ELF-1 (cell line): ENCODE measurements around the gene CPA5.

Source experiments
- DNase-seq: peaks from one replicate; pipeline ENCODE4 v3.0.0-alpha.2; 2016; ENCODE audit warnings: low read depth, low spot score

Gene CPA5

DNA sequence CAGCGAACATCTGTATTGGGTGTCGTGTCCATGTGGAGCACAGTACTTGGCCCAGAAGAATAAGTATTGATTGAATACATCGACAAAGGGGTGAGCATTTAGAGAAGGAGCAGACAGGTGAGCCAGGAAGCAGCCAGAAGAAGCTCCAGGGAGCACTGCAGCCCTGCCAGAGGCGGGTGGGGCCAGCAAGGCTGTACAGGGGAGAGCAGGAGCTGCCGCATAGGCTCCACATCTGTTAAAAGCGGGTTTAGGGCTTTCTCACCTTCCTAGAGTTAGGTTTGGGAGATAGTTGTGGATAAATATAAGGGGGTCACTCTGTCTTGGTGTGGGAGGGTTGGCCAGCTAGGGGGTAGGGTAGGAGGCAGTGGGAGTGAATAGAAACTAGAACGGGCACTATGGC, 34.4 kb downstream of the CPA5 start:
- DNase-seq = no peak

DNA sequence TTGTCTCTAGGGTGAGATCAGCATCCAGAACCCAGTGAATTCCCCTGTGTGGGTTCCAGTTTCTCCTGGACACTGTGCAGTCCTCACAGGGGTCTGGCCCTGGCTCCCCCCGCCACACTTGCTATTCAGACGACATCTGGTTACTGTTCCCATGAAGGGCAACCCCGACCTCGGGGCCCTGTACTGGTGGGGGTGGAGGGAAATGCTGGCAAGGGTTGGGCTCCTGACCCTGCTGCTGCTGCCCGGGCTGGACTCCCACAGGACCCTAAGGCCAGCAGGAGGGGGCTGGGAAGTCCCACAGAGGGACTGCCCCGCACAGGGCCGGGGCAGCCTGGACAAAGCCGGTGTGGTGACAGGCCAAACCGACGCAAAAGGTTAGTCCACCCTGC, 34.9 kb downstream of the CPA5 start:
- DNase-seq = peak; percentile 27

DNA sequence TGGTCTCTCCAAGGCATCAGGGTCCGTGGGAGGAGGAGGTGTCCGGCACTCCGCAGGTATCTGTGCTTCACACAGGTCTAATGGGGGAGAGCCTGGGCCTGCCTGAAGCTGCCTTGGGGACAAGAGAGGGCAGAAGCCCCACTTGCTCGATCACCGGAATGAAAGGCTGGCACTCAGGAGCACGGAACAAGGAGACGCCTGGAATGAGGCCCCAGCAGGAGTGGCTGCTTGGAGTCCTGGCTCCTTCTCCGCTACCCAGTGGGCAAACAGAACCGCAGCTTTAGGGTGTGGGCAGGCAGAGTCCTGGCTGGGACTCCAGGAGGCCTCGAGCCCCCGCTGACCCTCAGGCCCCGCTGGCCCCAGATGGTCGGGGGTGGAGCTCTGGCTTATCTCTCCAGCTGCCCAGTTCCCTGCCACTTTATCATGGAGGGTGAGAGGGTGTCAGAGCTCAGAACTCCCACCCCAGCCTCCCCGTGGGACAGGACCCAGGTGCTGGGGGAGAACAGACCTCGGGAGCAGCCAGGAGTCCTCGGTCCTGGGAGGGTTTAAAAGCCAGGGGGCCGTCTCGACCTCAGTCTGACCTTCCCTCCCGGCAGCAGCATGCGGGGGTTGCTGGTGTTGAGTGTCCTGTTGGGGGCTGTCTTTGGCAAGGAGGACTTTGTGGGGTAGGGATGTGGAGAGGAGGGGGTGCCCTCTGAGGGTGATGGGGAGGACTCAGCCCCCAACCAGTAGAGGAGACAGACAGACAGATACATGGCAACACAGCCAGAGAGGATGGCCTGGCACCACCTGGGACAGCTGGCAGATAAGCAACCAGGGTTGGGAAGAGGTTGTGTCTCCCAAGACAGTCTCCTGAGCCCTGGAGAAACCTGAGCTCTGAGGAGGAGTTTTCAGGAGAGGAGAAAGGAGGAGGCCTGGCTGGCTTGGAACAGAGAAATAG, 35.6 kb downstream of the CPA5 start, which contains the start of gene CPA1:
Gene CPA1, plus strand, starts transcription at position 574 of the 940 bp plus-strand sequence. Its CDS starts 27 bp downstream, at position 601.
- peak; percentile 49 for DNase-seq

DNA sequence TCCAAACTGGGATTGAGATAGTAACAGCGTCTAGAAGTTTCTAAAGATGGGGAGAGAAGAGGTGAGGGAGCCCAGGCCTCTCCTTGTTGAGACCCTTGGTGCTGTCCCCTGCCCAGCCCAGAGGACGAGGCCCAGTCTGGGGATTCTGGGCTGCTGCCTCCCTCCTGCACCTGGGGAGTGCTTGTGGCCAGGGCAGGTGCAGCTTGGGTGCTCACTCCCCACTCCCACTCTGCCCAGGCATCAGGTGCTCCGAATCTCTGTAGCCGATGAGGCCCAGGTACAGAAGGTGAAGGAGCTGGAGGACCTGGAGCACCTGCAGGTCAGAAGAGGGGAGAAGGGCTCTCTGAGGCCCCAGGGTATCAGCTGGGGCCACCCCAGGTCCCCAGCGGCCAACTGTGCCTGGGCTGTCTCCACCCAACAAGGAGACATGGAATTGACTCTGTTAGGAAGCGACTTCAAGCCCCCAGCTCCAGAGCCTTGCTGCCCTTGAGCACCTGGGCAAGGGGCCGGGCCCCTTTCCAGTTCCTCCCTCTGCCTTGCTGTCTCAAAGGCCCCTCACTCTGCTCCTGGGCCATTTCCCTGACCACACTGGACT, 36.3 kb downstream of the CPA5 start:
- no peak for DNase-seq

DNA sequence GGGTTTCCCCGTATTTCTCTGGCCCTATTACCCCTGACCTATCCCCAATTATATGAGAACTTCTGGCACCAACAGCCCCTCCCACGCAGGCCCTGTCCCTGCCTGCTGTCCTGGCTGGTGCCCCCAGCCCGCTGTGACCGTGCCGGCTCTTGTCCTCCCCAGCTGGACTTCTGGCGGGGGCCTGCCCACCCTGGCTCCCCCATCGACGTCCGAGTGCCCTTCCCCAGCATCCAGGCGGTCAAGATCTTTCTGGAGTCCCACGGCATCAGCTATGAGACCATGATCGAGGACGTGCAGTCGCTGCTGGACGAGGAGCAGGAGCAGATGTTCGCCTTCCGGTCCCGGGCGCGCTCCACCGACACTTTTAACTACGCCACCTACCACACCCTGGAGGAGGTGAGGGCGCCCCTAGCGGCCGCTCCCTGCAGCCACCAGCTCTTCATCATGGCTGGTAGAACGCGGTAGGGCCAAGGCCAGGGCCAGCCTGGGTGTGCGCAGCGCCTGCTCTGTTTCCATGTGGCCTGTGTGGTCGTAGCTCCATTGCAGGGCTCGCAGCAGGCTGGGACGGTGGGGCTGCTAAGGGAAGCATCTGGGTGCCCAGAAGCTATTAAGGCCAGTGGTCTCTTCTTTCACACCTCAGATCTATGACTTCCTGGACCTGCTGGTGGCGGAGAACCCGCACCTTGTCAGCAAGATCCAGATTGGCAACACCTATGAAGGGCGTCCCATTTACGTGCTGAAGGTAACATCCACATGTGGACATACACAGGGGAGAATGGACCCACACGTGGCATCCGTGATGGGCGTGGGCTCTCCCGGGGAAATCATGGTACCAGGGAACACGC, 37.1 kb downstream of the CPA5 start:
- DNase-seq = peak; percentile 59

DNA sequence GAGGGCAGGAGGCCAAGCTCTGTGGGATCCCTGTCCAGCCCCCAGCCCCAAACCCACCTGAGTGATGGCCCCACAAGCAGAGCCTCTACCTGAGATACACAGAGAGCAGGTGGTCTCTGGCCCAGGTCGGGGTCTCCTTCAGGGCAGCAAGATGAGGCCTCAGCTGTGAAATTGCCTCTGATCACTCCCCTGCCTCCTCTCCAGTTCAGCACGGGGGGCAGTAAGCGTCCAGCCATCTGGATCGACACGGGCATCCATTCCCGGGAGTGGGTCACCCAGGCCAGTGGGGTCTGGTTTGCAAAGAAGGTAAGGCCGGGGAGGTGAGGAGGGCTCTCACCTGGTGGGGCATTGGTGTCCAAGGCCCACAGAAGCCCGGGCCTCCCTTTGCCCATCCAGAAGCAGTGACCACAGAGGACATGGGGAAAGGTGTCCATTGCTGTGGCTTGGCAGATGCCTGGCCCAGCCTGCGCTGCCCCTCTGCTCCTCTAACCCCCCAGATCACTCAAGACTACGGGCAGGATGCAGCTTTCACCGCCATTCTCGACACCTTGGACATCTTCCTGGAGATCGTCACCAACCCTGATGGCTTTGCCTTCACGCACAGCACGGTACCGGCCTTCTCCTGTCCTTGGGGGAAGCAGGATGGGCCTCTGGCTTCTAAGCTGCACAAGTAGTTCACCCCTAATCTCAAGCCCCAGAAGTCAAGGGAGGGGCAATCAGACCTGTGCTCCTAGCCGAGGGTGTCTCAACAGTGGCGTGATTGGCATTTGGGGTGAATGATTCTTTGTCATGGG, 38.8 kb downstream of the CPA5 start:
- no peak for DNase-seq

DNA sequence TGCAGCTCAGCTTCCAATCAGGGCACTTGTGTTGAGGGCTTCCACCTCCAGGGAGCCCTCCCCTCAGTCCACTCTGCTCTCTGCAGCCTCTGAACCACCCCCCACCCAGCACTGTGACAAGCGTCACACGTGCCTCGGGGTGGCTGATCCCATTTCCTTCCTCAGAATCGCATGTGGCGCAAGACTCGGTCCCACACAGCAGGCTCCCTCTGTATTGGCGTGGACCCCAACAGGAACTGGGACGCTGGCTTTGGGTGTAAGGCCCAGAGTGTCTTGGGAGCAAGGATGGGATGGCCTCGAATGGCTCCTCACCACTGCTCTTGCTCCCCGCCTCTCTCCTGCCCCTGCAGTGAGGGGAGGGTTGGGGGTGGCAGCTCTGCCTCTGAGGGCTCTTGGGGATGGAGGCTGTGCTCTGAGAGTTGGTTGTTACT, 39.8 kb downstream of the CPA5 start:
- DNase-seq = no peak

DNA sequence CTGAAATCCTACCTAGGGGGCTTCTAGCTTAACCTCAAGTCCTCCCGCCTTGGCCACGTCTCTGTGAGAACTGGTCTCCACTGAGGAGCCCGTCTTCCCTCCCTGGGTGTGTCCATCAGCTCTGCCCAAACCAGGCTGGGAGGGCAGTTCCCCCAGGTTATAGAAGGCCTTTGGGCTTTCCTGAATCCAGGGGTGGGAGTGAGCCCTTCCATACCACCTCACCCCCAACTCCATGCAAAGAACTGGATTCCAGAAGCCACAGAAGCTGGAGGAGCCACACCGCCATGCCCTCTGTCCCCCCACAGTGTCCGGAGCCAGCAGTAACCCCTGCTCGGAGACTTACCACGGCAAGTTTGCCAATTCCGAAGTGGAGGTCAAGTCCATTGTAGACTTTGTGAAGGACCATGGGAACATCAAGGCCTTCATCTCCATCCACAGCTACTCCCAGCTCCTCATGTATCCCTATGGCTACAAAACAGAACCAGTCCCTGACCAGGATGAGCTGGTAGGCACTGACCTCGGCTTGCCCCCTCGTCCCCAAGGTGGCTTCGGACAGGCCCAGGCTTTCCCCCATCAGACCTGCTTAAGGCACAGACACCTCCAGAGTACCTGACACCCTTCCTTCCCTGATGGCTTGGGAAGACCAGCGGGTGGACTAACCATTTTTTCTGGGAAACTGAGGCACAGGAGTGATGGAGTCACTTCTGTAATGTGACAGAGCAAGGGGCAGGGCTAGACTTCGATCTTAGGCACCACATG, 40.4 kb downstream of the CPA5 start:
- no peak for DNase-seq

DNA sequence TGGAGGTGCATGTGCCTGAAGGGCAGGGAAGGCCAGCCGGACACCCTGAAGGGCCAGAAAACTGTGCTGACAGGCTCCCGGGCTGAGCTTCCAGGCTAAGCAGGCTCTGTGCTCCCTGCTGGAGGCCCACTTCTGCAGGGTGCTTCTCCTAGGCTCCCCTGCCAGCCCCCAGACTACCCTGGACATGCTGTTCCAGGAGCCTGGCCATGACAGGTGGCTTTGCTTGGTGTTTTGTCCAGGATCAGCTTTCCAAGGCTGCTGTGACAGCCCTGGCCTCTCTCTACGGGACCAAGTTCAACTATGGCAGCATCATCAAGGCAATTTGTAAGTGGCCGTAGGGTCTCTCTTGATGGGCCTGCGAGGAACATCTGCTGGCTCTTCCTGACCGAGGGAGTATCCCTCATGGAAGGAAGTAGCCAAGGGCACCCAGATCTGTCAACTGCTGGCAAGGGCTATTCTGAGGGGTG, 41.0 kb downstream of the CPA5 start:
- DNase-seq = no peak

DNA sequence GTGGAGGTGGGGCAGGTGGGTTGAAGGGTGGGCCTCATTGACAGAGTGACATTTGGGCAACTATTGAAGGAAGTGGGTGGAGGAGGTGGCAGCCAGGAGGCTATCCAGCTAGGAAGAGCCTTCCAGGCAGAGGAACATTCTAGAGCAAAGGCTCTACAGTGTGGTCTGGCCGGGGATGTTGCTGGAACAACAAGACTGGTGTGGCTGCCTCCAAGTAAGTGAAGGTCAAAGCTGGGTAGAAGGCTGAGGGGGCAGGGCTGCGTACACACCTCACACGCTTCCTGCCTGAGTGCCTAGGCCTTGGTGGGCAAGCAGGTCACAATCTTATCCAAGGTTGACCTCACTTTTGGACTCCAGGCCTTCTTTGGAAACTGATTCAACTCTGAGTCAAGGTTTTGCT, 42.3 kb downstream of the CPA5 start:
- no peak for DNase-seq

DNA sequence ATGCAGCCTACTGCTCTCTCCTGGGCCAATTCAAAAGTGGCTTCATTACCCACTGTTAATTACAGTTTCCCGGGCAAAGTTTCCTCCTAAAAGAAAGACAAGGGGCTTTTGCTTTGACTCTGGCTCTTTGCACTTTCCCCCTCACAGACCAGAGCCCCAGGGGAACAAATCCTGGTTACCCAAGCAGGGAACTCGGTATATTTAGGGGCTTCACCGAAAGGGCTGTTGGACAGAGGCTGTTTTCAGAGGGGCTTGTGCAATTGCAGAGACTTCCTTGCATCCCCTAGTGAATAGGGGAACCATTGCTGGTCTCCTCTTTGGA, 42.7 kb downstream of the CPA5 start:
- DNase-seq = no peak

DNA sequence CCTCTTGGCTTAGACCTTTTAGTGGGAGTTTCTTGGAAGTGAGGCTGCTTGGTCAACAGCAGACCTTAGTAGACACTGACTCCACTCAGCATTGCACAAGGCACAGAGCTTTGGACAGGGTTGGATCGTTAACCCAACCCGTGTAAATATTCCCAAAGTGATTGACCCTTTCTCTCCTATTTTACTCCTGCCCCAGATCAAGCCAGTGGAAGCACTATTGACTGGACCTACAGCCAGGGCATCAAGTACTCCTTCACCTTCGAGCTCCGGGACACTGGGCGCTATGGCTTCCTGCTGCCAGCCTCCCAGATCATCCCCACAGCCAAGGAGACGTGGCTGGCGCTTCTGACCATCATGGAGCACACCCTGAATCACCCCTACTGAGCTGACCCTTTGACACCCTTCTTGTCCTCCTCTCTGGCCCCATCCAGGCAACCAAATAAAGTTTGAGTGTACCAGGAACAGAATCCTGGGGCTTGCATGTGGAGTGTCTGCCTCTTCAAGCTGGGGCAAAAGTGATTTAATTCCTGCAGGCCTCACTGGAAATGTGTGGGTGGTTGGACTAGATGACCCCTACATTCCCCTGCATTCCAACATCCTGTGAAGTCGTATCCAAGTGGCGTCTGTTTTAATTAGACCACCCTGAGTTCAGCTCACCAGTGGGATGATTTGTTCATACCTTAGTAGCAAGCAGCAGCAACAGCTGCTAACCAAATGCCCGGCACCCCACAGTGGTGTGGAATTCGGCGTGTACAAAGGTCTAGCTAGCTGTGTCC, 43.2 kb downstream of the CPA5 start:
- no peak for DNase-seq

DNA sequence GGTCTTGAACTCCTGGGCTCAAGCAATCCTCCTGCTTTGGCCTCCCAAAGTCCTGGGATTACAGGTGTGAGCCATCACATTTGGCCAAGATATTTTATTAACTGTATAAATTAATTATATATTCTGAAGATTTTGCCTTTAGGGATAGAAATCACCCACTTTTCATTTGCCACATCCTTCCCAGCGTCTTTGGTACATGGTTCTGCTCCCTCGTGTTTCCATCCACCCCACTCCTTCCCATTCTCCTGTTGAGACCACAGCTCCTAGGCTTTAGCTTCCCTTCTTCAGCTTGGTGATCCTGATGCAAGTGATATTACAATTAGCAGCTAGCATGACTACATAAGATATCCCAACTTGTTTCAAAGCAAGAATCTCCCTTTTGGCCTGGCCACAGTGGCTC, 44.1 kb downstream of the CPA5 start:
- DNase-seq = no peak

DNA sequence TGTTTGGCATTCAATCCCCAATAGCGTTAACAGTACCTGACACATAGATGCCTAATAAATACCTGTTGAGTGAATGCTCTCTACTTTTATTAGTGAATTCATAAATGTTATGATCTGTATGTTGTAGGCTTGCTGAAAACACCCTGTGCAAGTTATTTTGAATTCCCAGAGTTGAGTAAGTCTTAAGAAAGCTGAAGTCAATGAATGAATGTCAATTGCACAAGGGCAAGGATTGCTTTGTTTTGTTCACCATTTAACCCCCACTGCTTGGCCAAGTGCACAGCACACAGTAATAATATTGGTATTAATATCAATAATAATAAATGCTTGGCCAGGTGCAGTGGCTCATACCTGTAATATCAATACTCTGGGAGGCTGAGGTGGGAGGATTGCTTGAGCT, 45.9 kb downstream of the CPA5 start:
- DNase-seq = no peak

DNA sequence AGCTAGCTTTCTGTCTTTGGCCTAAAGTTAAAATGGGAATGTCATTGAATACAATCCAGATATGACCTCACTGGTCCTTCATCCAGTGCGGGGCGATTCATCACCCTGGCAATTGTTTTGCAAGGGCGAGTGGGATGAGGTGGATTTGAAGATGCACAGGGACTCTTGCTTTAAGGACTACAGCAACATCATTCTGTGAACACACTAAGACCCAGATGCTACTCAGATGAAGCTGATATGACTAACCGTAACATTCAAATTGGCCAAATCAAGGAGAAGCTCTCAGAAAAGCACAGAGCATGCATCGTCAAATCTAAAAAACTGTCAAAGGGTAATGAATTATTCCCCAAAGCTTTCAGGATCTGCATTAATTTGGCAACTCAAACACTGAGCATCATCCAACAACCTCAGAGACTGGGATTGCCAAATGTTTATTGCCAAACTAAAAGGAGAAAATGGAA, 48.5 kb downstream of the CPA5 start:
- DNase-seq = no peak

DNA sequence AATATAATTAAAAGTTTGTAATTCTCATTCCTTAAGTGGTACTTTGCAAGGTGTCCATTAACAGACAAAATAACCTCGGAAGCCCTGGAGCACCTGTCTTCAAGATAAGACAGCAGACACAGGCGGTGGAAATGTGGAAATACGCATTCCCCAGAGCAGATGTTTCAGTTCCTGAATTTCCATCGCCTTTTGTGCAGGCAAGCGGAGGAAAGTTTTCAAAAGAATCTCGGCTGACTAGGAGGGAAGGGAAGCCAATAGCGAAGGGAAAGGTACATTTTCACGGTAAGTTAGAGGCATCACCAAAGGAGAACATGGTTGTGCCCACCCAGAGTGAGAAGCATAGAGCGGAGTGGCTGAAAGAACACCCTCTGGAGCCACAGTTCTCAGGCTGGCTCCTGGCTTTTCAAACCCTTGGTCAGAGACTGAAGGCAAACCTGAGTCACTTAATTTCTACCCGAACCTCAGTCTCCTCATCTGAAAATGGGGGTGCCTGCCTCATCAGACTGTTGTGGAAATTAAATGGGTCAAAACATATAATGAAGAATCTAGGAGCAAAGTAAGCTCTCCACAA, 49.3 kb downstream of the CPA5 start:
- DNase-seq = no peak

DNA sequence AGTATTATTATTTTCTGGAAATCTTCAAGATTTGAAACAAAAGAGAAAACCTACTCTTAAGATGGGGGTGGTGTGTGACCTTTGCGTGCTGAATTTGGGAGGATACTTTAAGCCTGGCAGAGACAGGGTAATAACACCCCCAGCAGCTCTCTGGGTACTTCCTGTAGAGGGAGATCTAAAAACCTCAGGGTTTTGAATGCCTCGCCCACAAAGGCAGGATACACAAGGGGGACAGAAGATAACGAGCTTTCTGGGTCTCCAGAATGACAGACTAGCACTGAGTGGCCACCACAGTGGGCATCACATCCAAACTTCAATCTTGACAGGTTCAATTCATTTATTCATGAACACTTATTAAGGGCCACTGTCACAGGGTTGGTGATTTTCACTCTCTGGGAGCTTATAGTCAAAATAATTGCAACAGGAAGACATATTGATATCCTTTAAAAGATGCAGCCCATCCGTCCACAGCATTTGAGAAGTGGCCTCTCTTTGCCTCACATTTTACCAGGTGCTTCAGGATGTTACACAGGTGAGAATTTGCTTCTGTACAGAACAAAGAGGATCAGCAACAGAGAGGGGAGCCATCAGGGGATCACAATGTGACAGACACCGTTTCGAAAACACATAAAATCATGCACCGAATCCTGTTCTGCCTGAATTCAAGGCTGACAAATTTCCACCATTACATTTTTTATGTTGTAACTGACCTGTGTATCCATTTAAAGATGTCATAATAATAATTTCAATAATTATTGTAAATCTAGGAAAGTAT, 50.0 kb downstream of the CPA5 start:
- no peak for DNase-seq

DNA sequence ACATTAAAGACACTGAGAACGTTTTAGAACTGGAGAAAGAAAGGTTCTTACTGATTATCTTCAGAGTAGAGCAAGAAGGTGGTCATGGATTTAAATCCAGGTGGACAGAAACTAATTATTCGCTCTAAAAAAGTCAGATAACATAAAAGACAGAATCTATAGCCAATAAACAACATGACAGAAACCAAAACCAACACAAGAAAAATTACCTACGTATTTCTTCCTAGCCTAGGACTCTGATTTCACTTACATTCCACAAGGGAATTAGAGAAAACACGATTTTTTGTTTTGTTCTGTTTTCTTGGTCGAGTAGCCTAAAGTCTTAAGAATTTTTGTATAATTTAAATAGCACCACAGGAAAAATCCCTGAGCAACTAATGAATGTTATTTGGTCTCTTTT, 50.8 kb downstream of the CPA5 start:
- DNase-seq = no peak

DNA sequence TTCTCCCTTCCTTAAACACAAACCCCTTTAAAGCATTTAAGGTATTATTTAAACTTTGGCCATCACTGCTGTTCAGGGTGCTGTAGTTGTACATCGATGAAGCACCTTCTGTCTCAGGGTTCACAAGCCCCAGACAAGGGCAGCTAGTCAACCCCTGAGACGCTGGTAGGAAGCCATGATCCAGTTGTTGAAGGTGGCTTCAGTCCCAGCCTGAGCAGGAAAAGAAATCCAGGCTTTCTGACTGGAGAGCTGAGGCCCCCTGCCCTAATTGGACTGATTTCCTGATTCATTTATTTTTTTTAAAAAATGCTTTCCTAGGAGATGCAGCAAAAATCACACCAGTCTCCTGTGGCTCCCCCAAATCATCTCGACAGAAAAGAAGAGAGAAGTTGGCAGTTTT, 51.5 kb downstream of the CPA5 start:
- no peak for DNase-seq
